Parathyroid adenoma (tissue), 2 donors: ENCODE measurements around the gene NR1D2.

Source experiments
- H2AFZ ChIP-seq: fragments of 300-600 bp; sonication (generic); one replicate; pipeline ENCODE4 v1.7.0; 2017; ENCODE audit warnings: antibody characterized with exemption, mild to moderate bottlenecking
- H3K27ac ChIP-seq: fragments of 300-600 bp; sonication (generic); one replicate; pipeline ENCODE4 v1.7.0; 2017
- H3K27me3 ChIP-seq: fragments of 300-600 bp; sonication (generic); one replicate; pipeline ENCODE4 v1.7.0; 2017; ENCODE audit warnings: low read length; ENCODE audit not compliant: control insufficient read depth, insufficient read depth
- H3K36me3 ChIP-seq: fragments of 300-600 bp; sonication (generic); one replicate; pipeline ENCODE4 v1.7.0; 2017; ENCODE audit warnings: low read length; ENCODE audit not compliant: control insufficient read depth, insufficient read depth
- H3K4me1 ChIP-seq: fragments of 300-600 bp; sonication (generic); one replicate; pipeline ENCODE4 v1.7.0; 2017; ENCODE audit warnings: control low read depth
- H3K4me2 ChIP-seq: fragments of 300-600 bp; sonication (generic); one replicate; pipeline ENCODE4 v1.7.0; 2017; ENCODE audit warnings: low read length
- H3K4me3 ChIP-seq: fragments of 300-600 bp; sonication (generic); one replicate; pipeline ENCODE4 v1.7.0; 2017; ENCODE audit warnings: low read depth, low read length
- H3K79me2 ChIP-seq: fragments of 300-600 bp; sonication (generic); one replicate; pipeline ENCODE4 v1.7.0; 2017; ENCODE audit warnings: control low read depth
- H3K9ac ChIP-seq: fragments of 300-600 bp; sonication (generic); one replicate; pipeline ENCODE4 v1.7.0; 2017; ENCODE audit warnings: mild to moderate bottlenecking
- H3K9me3 ChIP-seq: fragments of 300-600 bp; sonication (generic); one replicate; pipeline ENCODE4 v1.7.0; 2017; ENCODE audit warnings: low read length; ENCODE audit not compliant: control insufficient read depth
- TF ChIP-seq, protein P1 (sequence below): fragments of 300-600 bp; sonication (generic); IDR thresholded peaks from one replicate; pipeline ENCODE4 v1.7.0; 2017; ENCODE audit warnings: antibody characterized with exemption, mild to moderate bottlenecking
- donor health status: primary hyperparathyroidism.

NR1D2 gene

DNA sequence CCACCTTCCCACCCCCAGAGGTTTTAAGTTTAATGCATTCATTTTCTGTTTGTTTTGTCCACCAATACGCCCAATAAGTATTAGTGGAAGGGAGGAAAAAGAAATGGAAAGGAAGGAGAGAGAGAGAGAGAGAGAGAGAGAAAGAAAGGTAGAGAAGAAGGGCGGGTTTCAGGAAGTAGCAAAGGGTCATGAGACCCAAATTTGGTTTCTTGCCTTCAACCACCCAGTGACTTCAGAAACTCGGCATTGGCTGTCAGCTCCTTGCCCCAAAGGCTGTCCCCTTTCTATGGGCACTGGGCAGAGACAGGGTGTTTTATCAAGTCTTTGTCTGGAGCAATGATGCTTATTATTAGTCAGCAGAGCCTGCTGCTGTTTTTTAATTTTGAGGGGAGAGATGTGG is 13.5 kb upstream of the NR1D2 start:
- Histone ChIP-seq H3K27me3 (no peaks in the 10 kb centered on the region), H3K79me2 (no peaks in the 10 kb centered on the region)

DNA sequence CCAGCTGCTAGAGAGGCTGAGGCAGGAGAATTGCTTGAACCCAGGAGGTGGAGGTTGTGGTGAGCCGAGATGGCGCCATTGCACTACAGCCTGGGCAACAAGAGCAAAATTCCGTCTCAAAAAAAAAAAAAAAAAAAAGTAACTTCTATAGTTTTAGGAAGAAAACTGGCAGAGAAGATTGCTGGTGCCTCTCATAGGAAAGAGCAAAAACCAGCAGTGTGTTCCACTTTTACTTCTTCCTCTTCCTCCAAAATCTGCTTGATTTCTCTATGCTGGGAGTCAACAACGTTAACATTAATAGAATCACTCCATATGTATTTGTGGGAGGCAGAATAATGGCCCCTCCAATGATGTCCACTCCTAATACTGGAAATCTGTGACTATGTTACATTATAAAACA is 12.5 kb upstream of the NR1D2 start:
- Histone ChIP-seq H3K27ac (no peak overlapping the region), H3K4me1 (no peaks in the 10 kb centered on the region), H3K36me3 (no peaks in the 10 kb centered on the region), H3K9ac (no peak overlapping the region), H3K27me3 (no peaks in the 10 kb centered on the region), H3K79me2 (no peaks in the 10 kb centered on the region), H3K9me3 (no peaks in the 10 kb centered on the region), H3K4me3 (no peak overlapping the region), H2AFZ (no peak overlapping the region), H3K4me2 (no peak overlapping the region)
- TF ChIP-seq, protein P1, sequence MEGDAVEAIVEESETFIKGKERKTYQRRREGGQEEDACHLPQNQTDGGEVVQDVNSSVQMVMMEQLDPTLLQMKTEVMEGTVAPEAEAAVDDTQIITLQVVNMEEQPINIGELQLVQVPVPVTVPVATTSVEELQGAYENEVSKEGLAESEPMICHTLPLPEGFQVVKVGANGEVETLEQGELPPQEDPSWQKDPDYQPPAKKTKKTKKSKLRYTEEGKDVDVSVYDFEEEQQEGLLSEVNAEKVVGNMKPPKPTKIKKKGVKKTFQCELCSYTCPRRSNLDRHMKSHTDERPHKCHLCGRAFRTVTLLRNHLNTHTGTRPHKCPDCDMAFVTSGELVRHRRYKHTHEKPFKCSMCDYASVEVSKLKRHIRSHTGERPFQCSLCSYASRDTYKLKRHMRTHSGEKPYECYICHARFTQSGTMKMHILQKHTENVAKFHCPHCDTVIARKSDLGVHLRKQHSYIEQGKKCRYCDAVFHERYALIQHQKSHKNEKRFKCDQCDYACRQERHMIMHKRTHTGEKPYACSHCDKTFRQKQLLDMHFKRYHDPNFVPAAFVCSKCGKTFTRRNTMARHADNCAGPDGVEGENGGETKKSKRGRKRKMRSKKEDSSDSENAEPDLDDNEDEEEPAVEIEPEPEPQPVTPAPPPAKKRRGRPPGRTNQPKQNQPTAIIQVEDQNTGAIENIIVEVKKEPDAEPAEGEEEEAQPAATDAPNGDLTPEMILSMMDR: no peak

More for the DNA sequence above, 13.5 kb upstream of the NR1D2 start:
- Histone ChIP-seq H3K4me3 (no peak overlapping the region), H3K4me1 (no peaks in the 10 kb centered on the region), H2AFZ (no peak overlapping the region), H3K36me3 (no peaks in the 10 kb centered on the region), H3K9ac (no peak overlapping the region), H3K9me3 (no peaks in the 10 kb centered on the region), H3K4me2 (no peak overlapping the region), H3K27ac (no peak overlapping the region)
- TF ChIP-seq, protein P1: no peak

DNA sequence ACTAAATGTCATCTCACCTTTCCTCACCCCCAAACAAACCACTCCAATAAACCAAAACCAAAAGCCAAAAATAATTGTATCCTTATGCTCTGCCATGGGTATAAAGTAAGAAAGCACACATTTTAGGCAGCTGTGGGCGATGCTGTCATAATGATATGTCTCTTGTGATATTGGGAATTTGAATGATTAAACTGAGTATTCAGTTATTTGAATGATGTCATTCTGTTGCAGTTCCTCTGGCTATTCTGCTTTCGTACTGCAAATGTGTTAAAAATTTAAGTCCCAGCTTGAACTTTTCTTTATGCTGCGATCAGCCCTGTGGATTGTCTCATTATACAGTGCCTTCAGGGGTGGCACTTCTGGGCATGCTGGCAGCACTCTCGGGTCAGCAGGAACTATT is 10.8 kb upstream of the NR1D2 start:
- Histone ChIP-seq H3K27ac (no peak overlapping the region), H2AFZ (no peak overlapping the region), H3K4me1 (no peaks in the 10 kb centered on the region), H3K79me2 (no peaks in the 10 kb centered on the region), H3K36me3 (no peaks in the 10 kb centered on the region), H3K4me2 (no peak overlapping the region), H3K9me3 (no peaks in the 10 kb centered on the region), H3K27me3 (no peaks in the 10 kb centered on the region), H3K4me3 (no peak overlapping the region), H3K9ac (no peak overlapping the region)
- TF ChIP-seq, protein P1: no peak

DNA sequence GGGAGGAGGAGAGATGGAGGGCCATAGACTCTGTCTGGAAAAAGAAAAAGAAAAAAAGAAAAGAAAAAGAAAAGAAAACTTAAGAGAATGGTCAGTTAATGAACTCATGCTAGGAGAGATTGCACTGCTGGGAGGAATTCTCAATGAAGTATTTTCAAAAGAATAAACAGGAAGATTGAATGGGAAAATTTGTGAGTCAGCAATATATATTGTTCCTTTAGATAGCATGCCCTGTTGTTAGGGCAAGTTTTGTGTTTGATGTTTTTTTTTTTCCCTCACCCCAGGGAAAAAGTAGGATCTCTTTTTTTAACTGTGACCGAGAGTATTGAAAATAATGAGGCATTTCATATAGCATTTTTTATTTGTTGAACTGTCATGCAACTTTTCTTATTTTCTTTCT is 7.8 kb upstream of the NR1D2 start:
- no peaks in the 10 kb centered on the region for H3K79me2 ChIP-seq
- no peaks in the 10 kb centered on the region for H3K9me3 ChIP-seq
- no peak overlapping the region for H3K4me2 ChIP-seq
- H3K27ac ChIP-seq: no peak overlapping the region
- H3K27me3 ChIP-seq: no peaks in the 10 kb centered on the region
- no peak overlapping the region for H2AFZ ChIP-seq
- TF ChIP-seq, protein P1: no peak
- H3K4me1 ChIP-seq: no peaks in the 10 kb centered on the region
- no peaks in the 10 kb centered on the region for H3K36me3 ChIP-seq
- no peak overlapping the region for H3K9ac ChIP-seq
- no peak overlapping the region for H3K4me3 ChIP-seq

DNA sequence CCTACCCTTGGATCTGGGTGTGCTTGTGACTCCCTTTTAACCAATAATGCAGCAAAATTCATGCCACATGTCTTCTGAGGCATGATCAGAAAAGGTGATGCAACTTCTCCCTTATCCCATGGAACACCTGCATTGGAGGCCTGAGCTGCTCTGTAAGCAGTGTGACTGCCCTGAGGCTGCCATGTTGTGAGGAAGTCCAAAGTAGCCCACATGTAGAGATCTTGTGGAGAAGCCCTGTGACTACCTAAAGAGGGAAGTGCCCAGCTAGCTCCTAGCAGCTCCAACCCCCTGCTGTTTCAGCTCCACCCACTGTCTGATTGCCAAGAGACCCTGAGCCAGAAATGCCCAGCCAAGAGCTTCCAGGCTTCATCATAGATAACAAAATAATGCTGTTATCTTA is 6.4 kb upstream of the NR1D2 start:
- peaks cover 3% of the 10 kb centered on the region for H3K4me1 ChIP-seq
- no peaks in the 10 kb centered on the region for H3K79me2 ChIP-seq
- H3K27me3 ChIP-seq: no peaks in the 10 kb centered on the region
- no peak overlapping the region for H3K27ac ChIP-seq
- no peaks in the 10 kb centered on the region for H3K9me3 ChIP-seq
- H3K36me3 ChIP-seq: no peaks in the 10 kb centered on the region
- H3K4me2 ChIP-seq: no peak overlapping the region
- no peak overlapping the region for H3K9ac ChIP-seq
- H3K4me3 ChIP-seq: no peak overlapping the region
- H2AFZ ChIP-seq: no peak overlapping the region
- TF ChIP-seq, protein P1: no peak
